OCI-LY1 (cell line): Measurements from ENCODE around the gene METTL2B.
"Not testable (repeated sequence)": the region's sequence is repeated elsewhere in the genome, so short reads cannot be mapped to it uniquely, and the experiment has no call there.

Experiments used
- H2AFZ ChIP-seq: fragments of 200-600 bp; sonication (generic), shearing (Covaris generic); 2 replicates; pipeline ENCODE4 v1.6.0; 2014; ENCODE audit warnings: antibody characterized with exemption, mild to moderate bottlenecking, low read length
- H3F3A ChIP-seq: fragments of 200-600 bp; sonication (generic), shearing (Covaris generic); 2 replicates; pipeline ENCODE4 v1.6.0; 2014; ENCODE audit warnings: mild to moderate bottlenecking, antibody characterized with exemption, low read length, moderate library complexity; ENCODE audit not compliant: insufficient read depth
- H3K27ac ChIP-seq: fragments of 200-600 bp; sonication (generic); 2 replicates; pipeline ENCODE4 v1.5.1; 2014; ENCODE audit warnings: low read length, mixed run types, mild to moderate bottlenecking, low read depth; ENCODE audit not compliant: poor library complexity, severe bottlenecking
- H3K27me3 ChIP-seq: fragments of 200-600 bp; sonication (generic); 2 replicates; pipeline ENCODE4 v1.6.0; 2014; ENCODE audit warnings: antibody characterized with exemption, mild to moderate bottlenecking, low read length, moderate library complexity; ENCODE audit not compliant: insufficient read depth
- H3K36me3 ChIP-seq: fragments of 200-600 bp; sonication (generic); 2 replicates; pipeline ENCODE4 v1.6.1; 2014; ENCODE audit warnings: mild to moderate bottlenecking, antibody characterized with exemption, low read length, moderate library complexity, mixed read lengths; ENCODE audit not compliant: insufficient read depth
- H3K4me1 ChIP-seq: fragments of 200-600 bp; sonication (generic); 2 replicates; pipeline ENCODE4 v1.5.1; 2014; ENCODE audit warnings: mild to moderate bottlenecking, low read length, moderate library complexity; ENCODE audit not compliant: insufficient read depth, severe bottlenecking
- H3K4me2 ChIP-seq: fragments of 200-600 bp; sonication (generic), shearing (Covaris generic); 2 replicates; pipeline ENCODE4 v1.6.1; 2014; ENCODE audit warnings: low read length
- H3K4me3 ChIP-seq: fragments of 200-600 bp; sonication (generic); 2 replicates; pipeline ENCODE4 v1.5.1; 2014; ENCODE audit warnings: low read length, low read depth, mild to moderate bottlenecking, mixed read lengths; ENCODE audit not compliant: poor library complexity, severe bottlenecking
- H3K79me2 ChIP-seq: fragments of 200-600 bp; shearing (Covaris generic); 2 replicates; pipeline ENCODE4 v1.6.1; 2016; ENCODE audit warnings: mixed run types, low read length, mixed read lengths; ENCODE audit not compliant: insufficient read depth
- H3K9ac ChIP-seq: fragments of 200-600 bp; sonication (generic), shearing (Covaris generic); 2 replicates; pipeline ENCODE4 v1.6.1; 2014; ENCODE audit warnings: mild to moderate bottlenecking, low read length, mixed read lengths
- H3K9me2 ChIP-seq: fragments of 200-600 bp; sonication (generic), shearing (Covaris generic); 2 replicates; pipeline ENCODE4 v1.6.1; 2014; ENCODE audit warnings: low read depth, mild to moderate bottlenecking, low read length, mixed read lengths
- H3K9me3 ChIP-seq: fragments of 200-600 bp; shearing (Covaris generic); 2 replicates; pipeline ENCODE4 v1.6.1; 2014; ENCODE audit warnings: low read length, mixed read lengths
- H4K20me1 ChIP-seq: fragments of 200-600 bp; sonication (generic), shearing (Covaris generic); 2 replicates; pipeline ENCODE4 v1.6.0; 2016; ENCODE audit warnings: mild to moderate bottlenecking, low read length; ENCODE audit not compliant: insufficient read depth
- EZH2 ChIP-seq: fragments of 200-600 bp; sonication (generic), shearing (Covaris generic); IDR thresholded peaks from 2 replicates; pipeline ENCODE4 v1.8.0; 2017; ENCODE audit warnings: borderline replicate concordance, mixed run types, mild to moderate bottlenecking, antibody characterized with exemption, low read length, moderate library complexity, mixed read lengths
- TF ChIP-seq, protein P1 (sequence below): fragments of 200-600 bp; sonication (generic), shearing (Covaris generic); IDR thresholded peaks from 2 replicates; pipeline ENCODE4 v1.5.1; 2017; ENCODE audit warnings: mild to moderate bottlenecking, antibody characterized with exemption, low read length, moderate library complexity, mixed read lengths

The METTL2B gene

DNA sequence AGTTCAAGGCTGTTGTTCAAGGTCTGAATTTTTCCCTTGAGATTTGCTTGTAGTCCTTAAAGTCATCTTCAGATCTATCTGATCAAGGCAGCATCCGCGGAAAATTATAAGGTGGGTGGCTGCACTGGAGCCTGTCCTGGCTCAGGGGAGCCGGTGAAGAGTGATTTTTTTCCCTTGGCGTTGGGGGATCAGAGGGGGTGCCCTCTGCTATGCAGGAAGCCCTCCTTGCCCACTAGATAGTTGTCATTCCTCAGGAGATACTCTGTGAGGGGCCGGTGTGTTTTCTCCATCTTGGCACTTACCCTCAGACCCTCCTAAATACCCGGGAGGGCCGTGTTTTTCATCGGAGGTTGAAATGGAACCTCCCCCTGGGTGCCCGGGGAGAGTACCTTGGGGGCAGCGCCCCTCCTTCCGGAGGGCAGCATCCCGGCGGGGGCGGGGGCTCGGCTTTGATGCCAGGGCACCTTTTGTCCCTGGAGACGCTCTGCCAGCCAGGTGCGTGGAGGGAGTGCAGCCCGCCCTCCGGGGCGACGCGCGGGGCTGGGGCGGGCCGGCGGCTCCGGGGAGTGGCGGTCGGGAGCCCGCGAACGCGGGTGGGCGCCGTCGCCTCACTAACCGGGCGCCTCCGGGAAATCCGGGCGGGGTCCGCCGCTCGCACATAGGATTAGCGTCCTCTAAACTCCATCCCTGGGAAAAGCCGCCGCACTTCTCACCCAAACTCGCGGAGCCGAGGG lies 53.7 kb downstream of the METTL2B start:
- Histone ChIP-seq H3K4me2 (peak overlapping the region; percentile 93), H3K4me1 (peaks cover 53% of the 10 kb centered on the region), H3K36me3 (peaks cover 18% of the 10 kb centered on the region; the same call in 1 of the 2 replicates), H3K79me2 (peaks cover 22% of the 10 kb centered on the region), H3K27ac (peak overlapping the region; percentile 90), H3K9ac (peak overlapping the region; percentile 75), H3K4me3 (peak overlapping the region; percentile 70)
- not testable (repeated sequence) for H3K27me3 ChIP-seq, H3F3A ChIP-seq, H2AFZ ChIP-seq, H4K20me1 ChIP-seq, H3K9me2 ChIP-seq, H3K9me3 ChIP-seq

- H3K4me2 ChIP-seq: peak overlapping the region; percentile 93
- no peaks in the 10 kb centered on the region for H3K9me3 ChIP-seq
- TF ChIP-seq, protein P1, sequence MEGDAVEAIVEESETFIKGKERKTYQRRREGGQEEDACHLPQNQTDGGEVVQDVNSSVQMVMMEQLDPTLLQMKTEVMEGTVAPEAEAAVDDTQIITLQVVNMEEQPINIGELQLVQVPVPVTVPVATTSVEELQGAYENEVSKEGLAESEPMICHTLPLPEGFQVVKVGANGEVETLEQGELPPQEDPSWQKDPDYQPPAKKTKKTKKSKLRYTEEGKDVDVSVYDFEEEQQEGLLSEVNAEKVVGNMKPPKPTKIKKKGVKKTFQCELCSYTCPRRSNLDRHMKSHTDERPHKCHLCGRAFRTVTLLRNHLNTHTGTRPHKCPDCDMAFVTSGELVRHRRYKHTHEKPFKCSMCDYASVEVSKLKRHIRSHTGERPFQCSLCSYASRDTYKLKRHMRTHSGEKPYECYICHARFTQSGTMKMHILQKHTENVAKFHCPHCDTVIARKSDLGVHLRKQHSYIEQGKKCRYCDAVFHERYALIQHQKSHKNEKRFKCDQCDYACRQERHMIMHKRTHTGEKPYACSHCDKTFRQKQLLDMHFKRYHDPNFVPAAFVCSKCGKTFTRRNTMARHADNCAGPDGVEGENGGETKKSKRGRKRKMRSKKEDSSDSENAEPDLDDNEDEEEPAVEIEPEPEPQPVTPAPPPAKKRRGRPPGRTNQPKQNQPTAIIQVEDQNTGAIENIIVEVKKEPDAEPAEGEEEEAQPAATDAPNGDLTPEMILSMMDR: no peak
- no peak for TF ChIP-seq EZH2
- peak overlapping the region; percentile 75 for H3K9ac ChIP-seq
- H3K9me2 ChIP-seq: no peaks in the 10 kb centered on the region
- H3K79me2 ChIP-seq: peaks cover 25% of the 10 kb centered on the region
- peaks cover 23% of the 10 kb centered on the region; the same call in 1 of the 2 replicates for H3K36me3 ChIP-seq
- peak overlapping the region; percentile 70 for H3K4me3 ChIP-seq
- H4K20me1 ChIP-seq: no peaks in the 10 kb centered on the region
- H3K27me3 ChIP-seq: no peaks in the 10 kb centered on the region
- H3K4me1 ChIP-seq: peaks cover 50% of the 10 kb centered on the region
- peaks cover 3% of the 10 kb centered on the region; the same call in 1 of the 2 replicates for H3F3A ChIP-seq
- H2AFZ ChIP-seq: no peak overlapping the region
- H3K27ac ChIP-seq: peak overlapping the region; percentile 90
These were observed 54.2 kb downstream of the METTL2B start for GRCh38 chr7:128530855-128531104.

GRCh38 chr7:128531105-128531954 lies 54.8 kb downstream of the METTL2B start:
- H3F3A ChIP-seq, H4K20me1 ChIP-seq, H3K27me3 ChIP-seq, H3K9me2 ChIP-seq, H3K9me3 ChIP-seq, H2AFZ ChIP-seq: not testable (repeated sequence)
- peaks cover 27% of the 10 kb centered on the region; the same call in 1 of the 2 replicates for H3K36me3 ChIP-seq
- peaks cover 25% of the 10 kb centered on the region for H3K79me2 ChIP-seq
- peak overlapping the region; percentile 70 for H3K4me3 ChIP-seq
- peak overlapping the region; percentile 75 for H3K9ac ChIP-seq
- peak overlapping the region; percentile 93 for H3K4me2 ChIP-seq
- H3K27ac ChIP-seq: peak overlapping the region; percentile 90
- H3K4me1 ChIP-seq: peaks cover 45% of the 10 kb centered on the region

GRCh38 chr7:128531955-128532478 lies 55.5 kb downstream of the METTL2B start:
- H3K27me3 ChIP-seq, H3K9me2 ChIP-seq, H2AFZ ChIP-seq, H3K9me3 ChIP-seq, H3F3A ChIP-seq, H4K20me1 ChIP-seq: not testable (repeated sequence)
- H3K27ac ChIP-seq: peak overlapping the region; percentile 90
- peaks cover 39% of the 10 kb centered on the region for H3K4me1 ChIP-seq
- peaks cover 25% of the 10 kb centered on the region for H3K79me2 ChIP-seq
- H3K36me3 ChIP-seq: peaks cover 29% of the 10 kb centered on the region; the same call in 1 of the 2 replicates
- H3K4me2 ChIP-seq: peak overlapping the region; percentile 93
- H3K4me3 ChIP-seq: peak overlapping the region; percentile 70
- peak overlapping the region; percentile 75 for H3K9ac ChIP-seq

- H3K4me1 ChIP-seq: peaks cover 39% of the 10 kb centered on the region
- H3F3A ChIP-seq, H3K27me3 ChIP-seq, H3K9me2 ChIP-seq, H4K20me1 ChIP-seq, H3K9me3 ChIP-seq, H2AFZ ChIP-seq: not testable (repeated sequence)
- H3K9ac ChIP-seq: peak overlapping the region; percentile 75
- H3K4me2 ChIP-seq: peak overlapping the region; percentile 93
- peaks cover 27% of the 10 kb centered on the region for H3K79me2 ChIP-seq
- peak overlapping the region; percentile 70 for H3K4me3 ChIP-seq
- peaks cover 29% of the 10 kb centered on the region; the same call in 1 of the 2 replicates for H3K36me3 ChIP-seq
- H3K27ac ChIP-seq: peak overlapping the region; percentile 1
These were observed 56.4 kb downstream of the METTL2B start for GRCh38 chr7:128532956-128533355.
